H1 (cell line): ENCODE measurements around the gene TFR2. TPM values are rescaled to one million over a fixed set of nuclear protein-coding genes. Genes with fewer than 3 reads are reported as not detected.

Source experiments
- CTCF ChIP-seq, 3 experiments: IDR thresholded peaks; 1 replicate in 2 of 3; 2 replicates in 1 of 3; pipeline versions ENCODE4 v1.5.1 to v1.6.1; 2011; ENCODE audit warnings: low read length in 3 of 3, mild to moderate bottlenecking in 3 of 3, inconsistent platforms in 2 of 3, low read depth in 1 of 3, moderate library complexity in 1 of 3; ENCODE audit not compliant: insufficient read depth in 1 of 3; ENCODE audit errors: control extremely low read depth in 1 of 3
- polyA plus RNA-seq, 7 experiments: library from polyadenylated mRNA; depleted of rRNA in 3 of 7; stranded (reverse) in 5 of 7; unstranded in 2 of 7; fragments of >200 nt in 5 of 7; fragments of 200-250 nt in 2 of 7; gene quantifications; 1 replicate in 5 of 7; 2 replicates in 1 of 7; 4 replicates in 1 of 7; pipeline versions ENCODE4 v1.2.1 to v1.2.3, GENCODE V29; 2011 to 2013; ENCODE audit warnings: missing spikeins in 2 of 7, mixed read lengths in 2 of 7
- total RNA-seq: library from RNA; stranded (reverse); fragmentation: NEBNext Ultra II Directional; extraction: Animal tissue kit (Norgen Biotek cat#: 25700); gene quantifications from 2 replicates; pipeline ENCODE4 v1.2.1, GENCODE V29; 2021

The TFR2 gene
- total and polyA plus RNA-seq, 2 of the 8 experiments (the other 6 are each of a cell fraction or from before 2014, with no cell fraction given) = 4.6 to 5.7 TPM

GRCh38 chr7:100654908-100655831 lies 13.8 kb upstream of the TFR2 start (continued):
- TF ChIP-seq CTCF (IDR thresholded peaks at IDR 0.05; ENCODE audit: control extremely low read depth in 1 of 3, insufficient read depth in 1 of 3, low read depth in 1 of 3, low read length in 3 of 3) = no peak
